ENCODE measurements around the gene ANAPC2.

DNA sequence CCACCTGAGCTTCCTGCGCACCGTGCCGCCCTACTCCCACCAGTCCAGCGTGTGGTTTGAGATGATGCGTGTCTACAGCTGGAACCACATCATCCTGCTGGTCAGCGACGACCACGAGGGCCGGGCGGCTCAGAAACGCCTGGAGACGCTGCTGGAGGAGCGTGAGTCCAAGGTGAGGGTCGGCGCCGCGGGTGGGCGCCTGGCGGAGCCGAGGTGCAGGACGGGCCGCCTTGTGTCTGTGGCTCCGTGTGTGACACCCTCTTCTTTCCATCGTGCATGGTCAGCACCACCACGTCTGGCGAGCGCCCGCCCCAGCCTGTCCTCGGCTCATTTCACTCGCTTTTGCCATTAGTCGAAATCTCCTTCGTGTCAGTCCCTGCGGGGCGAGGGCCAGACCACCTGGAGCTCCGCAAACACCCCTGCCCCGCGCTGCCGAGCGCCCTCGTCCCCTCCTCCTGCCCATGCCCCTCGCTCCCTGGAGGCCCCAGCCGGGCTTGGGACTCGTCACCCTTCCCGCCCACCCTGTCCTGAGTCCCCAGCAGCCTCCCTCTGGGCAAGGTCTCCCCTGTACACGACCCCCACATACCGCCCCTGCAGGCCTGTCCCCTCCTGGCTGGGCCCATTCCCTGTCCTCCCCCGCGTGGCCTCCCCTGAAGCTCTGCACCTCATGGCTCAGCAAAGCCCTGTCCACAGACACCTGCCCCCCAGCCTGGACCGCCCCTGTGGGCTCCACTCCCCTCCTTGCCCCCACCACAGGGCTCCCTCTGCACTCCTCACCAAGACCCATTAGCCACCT is 42.4 kb downstream of the ANAPC2 start:
- TF ChIP-seq, protein P1, sequence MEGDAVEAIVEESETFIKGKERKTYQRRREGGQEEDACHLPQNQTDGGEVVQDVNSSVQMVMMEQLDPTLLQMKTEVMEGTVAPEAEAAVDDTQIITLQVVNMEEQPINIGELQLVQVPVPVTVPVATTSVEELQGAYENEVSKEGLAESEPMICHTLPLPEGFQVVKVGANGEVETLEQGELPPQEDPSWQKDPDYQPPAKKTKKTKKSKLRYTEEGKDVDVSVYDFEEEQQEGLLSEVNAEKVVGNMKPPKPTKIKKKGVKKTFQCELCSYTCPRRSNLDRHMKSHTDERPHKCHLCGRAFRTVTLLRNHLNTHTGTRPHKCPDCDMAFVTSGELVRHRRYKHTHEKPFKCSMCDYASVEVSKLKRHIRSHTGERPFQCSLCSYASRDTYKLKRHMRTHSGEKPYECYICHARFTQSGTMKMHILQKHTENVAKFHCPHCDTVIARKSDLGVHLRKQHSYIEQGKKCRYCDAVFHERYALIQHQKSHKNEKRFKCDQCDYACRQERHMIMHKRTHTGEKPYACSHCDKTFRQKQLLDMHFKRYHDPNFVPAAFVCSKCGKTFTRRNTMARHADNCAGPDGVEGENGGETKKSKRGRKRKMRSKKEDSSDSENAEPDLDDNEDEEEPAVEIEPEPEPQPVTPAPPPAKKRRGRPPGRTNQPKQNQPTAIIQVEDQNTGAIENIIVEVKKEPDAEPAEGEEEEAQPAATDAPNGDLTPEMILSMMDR (IDR thresholded peaks at IDR 0.05): no peak
- TF ChIP-seq EZH2 (IDR thresholded peaks at IDR 0.05): no peak
- TF ChIP-seq EZH2phosphoT487 (IDR thresholded peaks at IDR 0.05): no peak
